SK-N-SH (cell line): ENCODE measurements around the gene PLEKHG3. TPM values are rescaled to one million over a fixed set of nuclear protein-coding genes. Genes with fewer than 3 reads are reported as not detected.

Experiments
- CTCF ChIA-PET: fragments of 300-600, 350-600 bp; formaldehyde crosslinking; extraction: SDS; loops from one replicate; lab custom pipeline; 2021; lab: Yijun Ruan, JAX
- POLR2A ChIA-PET: fragments of 350-600 bp; sonication (Branson Sonifier 250); formaldehyde crosslinking; extraction: SDS; loops from one replicate; lab custom pipeline; 2020; ENCODE audit warnings: antibody characterized with exemption, inconsistent platforms; lab: Yijun Ruan, JAX
- DNase-seq: peaks from one replicate; pipeline ENCODE4 v3.0.0; 2012
- H2AFZ ChIP-seq: fragments of 200-600 bp; sonication (generic); 2 replicates; pipeline ENCODE4 v1.8.1; 2016; ENCODE audit warnings: antibody characterized with exemption, mild to moderate bottlenecking, low read depth
- H3F3A ChIP-seq: fragments of 200-600 bp; sonication (generic); replicated peaks from 2 replicates; pipeline ENCODE3; 2016; ENCODE audit warnings: antibody characterized with exemption, mild to moderate bottlenecking; ENCODE audit not compliant: insufficient read depth
- H3K27ac ChIP-seq, 2 experiments: fragments of 200-500 bp in 1 of 2; fragments of 200-600 bp in 1 of 2; sonication (Bioruptor generic) in 1 of 2; sonication (generic), shearing (Covaris generic) in 1 of 2; 2 replicates each; pipeline versions ENCODE4 v1.5.1 to v1.6.1; 2014 to 2016; ENCODE audit warnings: low read depth in 2 of 2, inconsistent platforms in 1 of 2, low read length in 1 of 2, mild to moderate bottlenecking in 1 of 2, mixed read lengths in 1 of 2
- H3K27me3 ChIP-seq: fragments of 200-600 bp; sonication (generic), shearing (Covaris generic); 2 replicates; pipeline ENCODE4 v1.6.1; 2016; ENCODE audit warnings: mixed run types; ENCODE audit not compliant: insufficient read depth
- H3K36me3 ChIP-seq, 2 experiments: fragments of 200-500 bp in 1 of 2; fragments of 200-600 bp in 1 of 2; sonication (Bioruptor generic) in 1 of 2; sonication (generic) in 1 of 2; replicated peaks in 1 of 2; 2 replicates each; pipeline versions ENCODE3 to v1.5.1; 2014 to 2016; ENCODE audit warnings: low read length in 1 of 2, mild to moderate bottlenecking in 1 of 2; ENCODE audit not compliant: insufficient read depth in 2 of 2, control insufficient read depth in 1 of 2
- H3K4me1 ChIP-seq, 2 experiments: fragments of 200-500 bp in 1 of 2; fragments of 200-600 bp in 1 of 2; sonication (Bioruptor generic) in 1 of 2; sonication (generic), shearing (Covaris generic) in 1 of 2; 2 replicates each; pipeline versions ENCODE4 v1.5.1 to v1.6.1; 2014 to 2016; ENCODE audit warnings: low read depth in 1 of 2, low read length in 1 of 2, mixed run types in 1 of 2; ENCODE audit not compliant: insufficient read depth in 2 of 2, control insufficient read depth in 1 of 2
- H3K4me2 ChIP-seq: fragments of 200-600 bp; sonication (generic), shearing (Covaris generic); 2 replicates; pipeline ENCODE4 v1.6.1; 2017; ENCODE audit warnings: mixed run types
- H3K4me3 ChIP-seq, 2 experiments: fragments of 200-500 bp in 1 of 2; fragments of 200-600 bp in 1 of 2; sonication (Bioruptor generic) in 1 of 2; sonication (generic), shearing (Covaris generic) in 1 of 2; 2 replicates each; pipeline versions ENCODE4 v1.5.1 to v1.8.1; 2014 to 2016; ENCODE audit warnings: low read depth in 2 of 2, inconsistent platforms in 1 of 2, low read length in 1 of 2, mild to moderate bottlenecking in 1 of 2, mixed read lengths in 1 of 2, moderate library complexity in 1 of 2
- H3K79me2 ChIP-seq: fragments of 200-600 bp; sonication (generic); 2 replicates; pipeline ENCODE4 v1.8.1; 2017; ENCODE audit warnings: mild to moderate bottlenecking; ENCODE audit not compliant: insufficient read depth
- H3K9ac ChIP-seq: fragments of 200-600 bp; sonication (generic); 2 replicates; pipeline ENCODE4 v1.6.1; 2017; ENCODE audit warnings: mixed run types
- H3K9me2 ChIP-seq: fragments of 200-600 bp; sonication (generic); 2 replicates; pipeline ENCODE4 v1.6.1; 2017; ENCODE audit warnings: mixed run types
- H3K9me3 ChIP-seq: fragments of 200-600 bp; sonication (generic); 2 replicates; pipeline ENCODE4 v1.6.1; 2017; ENCODE audit warnings: mixed run types, mild to moderate bottlenecking, moderate library complexity
- H4K20me1 ChIP-seq: fragments of 200-600 bp; sonication (generic); 2 replicates; pipeline ENCODE4 v1.6.1; 2017; ENCODE audit warnings: mild to moderate bottlenecking, mixed run types; ENCODE audit not compliant: insufficient read depth
- CHD2 ChIP-seq: fragments of 150-350 bp; IDR thresholded peaks from 2 replicates; pipeline ENCODE4 v1.6.1; 2018; ENCODE audit warnings: low read length; ENCODE audit not compliant: partially characterized antibody
- EP300 ChIP-seq, 2 experiments: IDR thresholded peaks; 2 replicates each; pipeline versions ENCODE4 v1.4.0 to v1.6.1; 2012; ENCODE audit warnings: borderline replicate concordance in 1 of 2, low read depth in 1 of 2, low read length in 1 of 2
- FOXJ3 ChIP-seq: sonication (generic); formaldehyde crosslinking; IDR thresholded peaks from 2 replicates; pipeline ENCODE4 v1.5.1; 2020; ENCODE audit warnings: mild to moderate bottlenecking, missing genetic modification reagents
- GABPA ChIP-seq: IDR thresholded peaks from 2 replicates; pipeline ENCODE4 v1.4.0; 2012; ENCODE audit warnings: low read depth, mild to moderate bottlenecking
- GATA2 ChIP-seq: sonication (generic); formaldehyde crosslinking; IDR thresholded peaks from 2 replicates; pipeline ENCODE4 v1.5.0; 2020; ENCODE audit warnings: mild to moderate bottlenecking, missing genetic modification reagents
- IRF3 ChIP-seq: fragments of 150-350 bp; IDR thresholded peaks from 2 replicates; pipeline ENCODE4 v1.6.1; 2016; ENCODE audit warnings: mild to moderate bottlenecking, low read depth, low read length
- JUND ChIP-seq: IDR thresholded peaks from 2 replicates; pipeline ENCODE4 v1.4.0; 2012
- MEF2A ChIP-seq: IDR thresholded peaks from 2 replicates; pipeline ENCODE4 v1.4.0; 2012; ENCODE audit warnings: low read depth, borderline replicate concordance
- MXI1 ChIP-seq: IDR thresholded peaks from 2 replicates; pipeline ENCODE4 v1.6.1; 2012; ENCODE audit warnings: mild to moderate bottlenecking, low read depth, low read length, improper control_type of control experiment
- NRF1 ChIP-seq: IDR thresholded peaks from 2 replicates; pipeline ENCODE4 v1.6.1; 2012; ENCODE audit warnings: low read depth, mild to moderate bottlenecking, low read length
- POLR2AphosphoS5 ChIP-seq: IDR thresholded peaks from 2 replicates; pipeline ENCODE4 v1.6.1; 2012; ENCODE audit warnings: low read depth, low read length
- RCOR1 ChIP-seq: fragments of 150-350 bp; IDR thresholded peaks from 2 replicates; pipeline ENCODE4 v1.6.1; 2017; ENCODE audit warnings: antibody characterized with exemption, low read length
- REST ChIP-seq: IDR thresholded peaks from 2 replicates; pipeline ENCODE4 v1.6.1; 2012; ENCODE audit warnings: mild to moderate bottlenecking, low read depth, low read length, moderate library complexity
- RFX5 ChIP-seq: IDR thresholded peaks from 2 replicates; pipeline ENCODE4 v1.6.1; 2012; ENCODE audit warnings: mild to moderate bottlenecking, improper control_type of control experiment, low read length
- RXRA ChIP-seq: IDR thresholded peaks from 2 replicates; pipeline ENCODE4 v1.4.0; 2012; ENCODE audit warnings: low read depth, mild to moderate bottlenecking, borderline replicate concordance
- SMC3 ChIP-seq: IDR thresholded peaks from 2 replicates; pipeline ENCODE4 v1.6.1; 2012; ENCODE audit warnings: low read depth, low read length, improper control_type of control experiment
- TCF12 ChIP-seq: IDR thresholded peaks from 2 replicates; pipeline ENCODE4 v1.4.0; 2012
- USF2 ChIP-seq: fragments of 150-350 bp; IDR thresholded peaks from 2 replicates; pipeline ENCODE4 v1.6.1; 2017; ENCODE audit warnings: antibody characterized with exemption, low read length, low read depth, borderline replicate concordance
- YY1 ChIP-seq: IDR thresholded peaks from 2 replicates; pipeline ENCODE4 v1.4.0; 2012; ENCODE audit warnings: low read depth, mild to moderate bottlenecking
- WGBS: methylation state at CpG from one replicate; pipeline ENCODE4 v1.1.6; 2017; ENCODE audit warnings: low lambda C conversion rate; 5-methylcytosine and 5-hydroxymethylcytosine counted together
- polyA plus RNA-seq, 3 experiments: library from polyadenylated mRNA; depleted of rRNA; stranded (reverse); fragments of >200 nt; gene quantifications; 2 replicates each; pipeline ENCODE4 v1.2.3, GENCODE V29; 2012

The PLEKHG3 gene
- polyA plus RNA-seq, 1 of the 3 experiments (the other 2 are of a cell fraction) = 5.1 TPM

GRCh38 chr14:64795921-64796320, 91.7 kb downstream of the PLEKHG3 start:
- Histone ChIP-seq H3K79me2 (no peaks in the 10 kb centered on the region), H3K36me3 (no peaks in the 10 kb centered on the region), H2AFZ (no peak overlapping the region)
- no peak for TF ChIP-seq YY1
- TF ChIP-seq MXI1 = peak; percentile 64; the same call in 1 of the 2 replicates
- TF ChIP-seq USF2 = no peak
- peak; percentile 81 for TF ChIP-seq GATA2 (CRISPR knock-in tag)
- TF ChIP-seq EP300 (IDR thresholded peaks at IDR 0.05; ENCODE audit: borderline replicate concordance in 1 of 2, low read depth in 1 of 2, low read length in 1 of 2) = peak in 1 of 2 experiments; percentile 91; a peak in 2 of 4 replicates
- no peak for TF ChIP-seq RFX5
- TF ChIP-seq RXRA = no peak
- TF ChIP-seq FOXJ3 (CRISPR knock-in tag) = peak; percentile 88; the same call in 1 of the 2 replicates
- TF ChIP-seq IRF3 = no peak
- no peak for TF ChIP-seq GABPA
- TF ChIP-seq CHD2 = peak; percentile 66
- peak; percentile 90 for TF ChIP-seq RCOR1
- TF ChIP-seq, all 33 proteins: peak for 6
- H4K20me1 ChIP-seq = no peaks in the 10 kb centered on the region
- H3F3A ChIP-seq = no peaks in the 10 kb centered on the region
- peak; percentile 78 for DNase-seq
- no peaks in the 10 kb centered on the region for H3K9me3 ChIP-seq
- ChIA-PET CTCF (interaction anchor here (0.6 to 10.8 kb wide), 11 partner anchors 11 to 227 kb away, joined by 3 to 138 read pairs (median 4); no protein-coding TSS in a partner anchor), POLR2A (interaction anchor here (1.2 kb wide), 1 partner anchor 34 kb away, joined by 6 read pairs; no protein-coding TSS in a partner anchor)
- no peaks in the 10 kb centered on the region for H3K9me2 ChIP-seq
- H3K4me2 ChIP-seq = no peak overlapping the region
- no peaks in the 10 kb centered on the region for H3K27me3 ChIP-seq
- no peak overlapping the region for H3K9ac ChIP-seq
- H3K4me1 ChIP-seq = peaks cover 0 to 28% of the 10 kb centered on the region in 2 experiments; a peak in 2 of 4 replicates
- H3K27ac ChIP-seq = peak overlapping the region in 1 of 2 experiments; percentile 72; a peak in 2 of 4 replicates
- no peak overlapping the region for H3K4me3 ChIP-seq
- WGBS = 67% methylated on average over 3 of the region's 3 CpGs

GRCh38 chr14:64796369-64796768, 92.1 kb downstream of the PLEKHG3 start:
- Histone ChIP-seq H3K9me2 (no peaks in the 10 kb centered on the region), H3K4me1 (peaks cover 0 to 28% of the 10 kb centered on the region in 2 experiments; a peak in 2 of 4 replicates), H3K27ac (peak overlapping the region in 1 of 2 experiments; percentile 72; a peak in 2 of 4 replicates), H3K9ac (no peak overlapping the region), H3F3A (no peaks in the 10 kb centered on the region), H3K79me2 (no peaks in the 10 kb centered on the region), H2AFZ (no peak overlapping the region), H3K4me3 (no peak overlapping the region), H3K4me2 (no peak overlapping the region), H3K36me3 (no peaks in the 10 kb centered on the region), H4K20me1 (no peaks in the 10 kb centered on the region), H3K9me3 (no peaks in the 10 kb centered on the region), H3K27me3 (no peaks in the 10 kb centered on the region)
- DNase-seq = no peak
- POLR2A ChIA-PET = interaction anchor here (1.2 kb wide), 1 partner anchor 34 kb away, joined by 6 read pairs; no protein-coding TSS in a partner anchor
- WGBS = 96% methylated on average over 9 of the region's 11 CpGs
- CTCF ChIA-PET = interaction anchor here (0.6 to 10.8 kb wide), 8 partner anchors 11 to 114 kb away, joined by 3 to 138 read pairs (median 8); no protein-coding TSS in a partner anchor
- TF ChIP-seq RXRA = no peak
- TF ChIP-seq CHD2 = no peak
- no peak for TF ChIP-seq NRF1
- TF ChIP-seq MXI1 = no peak
- no peak for TF ChIP-seq TCF12
- TF ChIP-seq RCOR1 = no peak
- TF ChIP-seq REST = no peak
- TF ChIP-seq JUND = no peak
- no peak for TF ChIP-seq POLR2AphosphoS5
- TF ChIP-seq MEF2A = no peak
- no peak for TF ChIP-seq USF2
- no peak for TF ChIP-seq SMC3
